Measurements from ENCODE around the gene MEGF8.

Gene MEGF8

GRCh38 chr19:42284066-42284501 lies 41.4 kb upstream of the MEGF8 start:
- H3K36me3 Mint-ChIP-seq (ENCODE audit: low read depth), result peaks cover 37% of the 10 kb centered on the region
- no peaks in the 10 kb centered on the region for H3K9me3 Mint-ChIP-seq
- no peaks in the 10 kb centered on the region for H3K27me3 Mint-ChIP-seq
- no peak for DNase-seq
- no peak overlapping the region for H3K27ac Mint-ChIP-seq
- peaks cover 25% of the 10 kb centered on the region for H3K4me1 Mint-ChIP-seq (ENCODE audit: low read depth)
- H3K4me3 Mint-ChIP-seq, result no peak overlapping the region

GRCh38 chr19:42284591-42285341 lies 40.7 kb upstream of the MEGF8 start:
- H3K36me3 Mint-ChIP-seq (ENCODE audit: low read depth), result peaks cover 41% of the 10 kb centered on the region
- H3K4me3 Mint-ChIP-seq, result peak overlapping the region; percentile 86
- no peaks in the 10 kb centered on the region for H3K9me3 Mint-ChIP-seq
- peak; percentile 55 for DNase-seq
- H3K27ac Mint-ChIP-seq, result peak overlapping the region; percentile 93
- peaks cover 18% of the 10 kb centered on the region for H3K4me1 Mint-ChIP-seq (ENCODE audit: low read depth)
- no peaks in the 10 kb centered on the region for H3K27me3 Mint-ChIP-seq

GRCh38 chr19:42285541-42285941 lies 39.9 kb upstream of the MEGF8 start:
- Mint-ChIP-seq H3K27me3 (no peaks in the 10 kb centered on the region), H3K36me3 (ENCODE audit: low read depth) (peaks cover 46% of the 10 kb centered on the region), H3K9me3 (no peaks in the 10 kb centered on the region), H3K4me1 (ENCODE audit: low read depth) (peaks cover 18% of the 10 kb centered on the region), H3K27ac (peak overlapping the region; percentile 93), H3K4me3 (peak overlapping the region; percentile 86)
- no peak for DNase-seq

DNA sequence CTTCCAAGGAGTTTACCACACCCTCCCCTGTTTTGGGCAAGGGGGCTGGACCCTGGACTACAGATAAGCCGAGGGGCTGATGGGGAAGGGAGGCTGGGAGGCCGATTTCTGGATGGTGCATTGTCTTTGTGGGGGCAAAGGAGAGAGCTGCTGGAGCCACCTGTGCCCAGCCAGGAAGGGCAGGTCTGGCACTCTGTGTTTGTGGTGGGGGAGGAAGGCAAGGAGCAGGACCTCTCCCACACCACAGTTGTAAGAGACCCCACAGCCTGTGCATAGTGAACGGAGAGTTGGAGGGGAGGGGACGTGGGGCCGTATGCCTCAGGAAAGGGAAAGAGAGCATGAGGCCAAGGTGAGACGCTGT lies 39.5 kb upstream of the MEGF8 start:
- peaks cover 49% of the 10 kb centered on the region for H3K36me3 Mint-ChIP-seq (ENCODE audit: low read depth)
- H3K27ac Mint-ChIP-seq, result peak overlapping the region; percentile 93
- H3K4me3 Mint-ChIP-seq, result peak overlapping the region; percentile 86
- no peaks in the 10 kb centered on the region for H3K27me3 Mint-ChIP-seq
- no peaks in the 10 kb centered on the region for H3K9me3 Mint-ChIP-seq
- no peak for DNase-seq
- H3K4me1 Mint-ChIP-seq (ENCODE audit: low read depth), result peaks cover 18% of the 10 kb centered on the region

GRCh38 chr19:42286349-42287016 lies 39.0 kb upstream of the MEGF8 start:
- no peak for DNase-seq
- Mint-ChIP-seq H3K4me1 (ENCODE audit: low read depth) (peaks cover 18% of the 10 kb centered on the region), H3K36me3 (ENCODE audit: low read depth) (peaks cover 54% of the 10 kb centered on the region), H3K4me3 (peak overlapping the region; percentile 86), H3K27me3 (no peaks in the 10 kb centered on the region), H3K9me3 (no peaks in the 10 kb centered on the region), H3K27ac (peak overlapping the region; percentile 93)

- no peak for DNase-seq
- H3K9me3 Mint-ChIP-seq, result no peaks in the 10 kb centered on the region
- peaks cover 61% of the 10 kb centered on the region for H3K36me3 Mint-ChIP-seq (ENCODE audit: low read depth)
- H3K27me3 Mint-ChIP-seq, result no peaks in the 10 kb centered on the region
- peaks cover 21% of the 10 kb centered on the region for H3K4me1 Mint-ChIP-seq (ENCODE audit: low read depth)
- no peak overlapping the region for H3K4me3 Mint-ChIP-seq
- H3K27ac Mint-ChIP-seq, result peak overlapping the region; percentile 44
Measured at GRCh38 chr19:42287017-42287826, 38.2 kb upstream of the MEGF8 start.

DNA sequence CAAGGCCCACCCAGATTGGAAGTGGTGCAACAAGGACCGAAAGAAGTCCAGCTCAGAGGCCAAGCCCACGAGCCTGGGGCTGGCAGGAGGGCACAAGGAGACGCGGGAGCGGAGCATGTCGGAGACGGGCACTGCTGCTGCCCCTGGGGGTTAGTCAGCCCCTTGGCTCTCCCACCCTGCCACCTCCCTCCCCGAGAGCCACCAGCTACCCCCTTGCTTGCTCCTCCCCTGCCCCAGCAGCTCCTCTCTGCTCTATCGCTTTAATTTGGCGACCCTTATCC lies 37.7 kb upstream of the MEGF8 start:
- no peak overlapping the region for H3K4me3 Mint-ChIP-seq

GRCh38 chr19:42288387-42288786 lies 37.0 kb upstream of the MEGF8 start:
- Mint-ChIP-seq H3K9me3 (no peaks in the 10 kb centered on the region), H3K4me1 (ENCODE audit: low read depth) (peaks cover 21% of the 10 kb centered on the region), H3K27ac (peak overlapping the region; percentile 20), H3K36me3 (ENCODE audit: low read depth) (peaks cover 70% of the 10 kb centered on the region), H3K27me3 (no peaks in the 10 kb centered on the region), H3K4me3 (no peak overlapping the region)
- no peak for DNase-seq

More for the DNA sequence above, 37.7 kb upstream of the MEGF8 start:
- Mint-ChIP-seq H3K4me1 (ENCODE audit: low read depth) (peaks cover 21% of the 10 kb centered on the region), H3K27ac (peak overlapping the region; percentile 44), H3K36me3 (ENCODE audit: low read depth) (peaks cover 65% of the 10 kb centered on the region), H3K27me3 (no peaks in the 10 kb centered on the region), H3K9me3 (no peaks in the 10 kb centered on the region)
- DNase-seq, result no peak

DNA sequence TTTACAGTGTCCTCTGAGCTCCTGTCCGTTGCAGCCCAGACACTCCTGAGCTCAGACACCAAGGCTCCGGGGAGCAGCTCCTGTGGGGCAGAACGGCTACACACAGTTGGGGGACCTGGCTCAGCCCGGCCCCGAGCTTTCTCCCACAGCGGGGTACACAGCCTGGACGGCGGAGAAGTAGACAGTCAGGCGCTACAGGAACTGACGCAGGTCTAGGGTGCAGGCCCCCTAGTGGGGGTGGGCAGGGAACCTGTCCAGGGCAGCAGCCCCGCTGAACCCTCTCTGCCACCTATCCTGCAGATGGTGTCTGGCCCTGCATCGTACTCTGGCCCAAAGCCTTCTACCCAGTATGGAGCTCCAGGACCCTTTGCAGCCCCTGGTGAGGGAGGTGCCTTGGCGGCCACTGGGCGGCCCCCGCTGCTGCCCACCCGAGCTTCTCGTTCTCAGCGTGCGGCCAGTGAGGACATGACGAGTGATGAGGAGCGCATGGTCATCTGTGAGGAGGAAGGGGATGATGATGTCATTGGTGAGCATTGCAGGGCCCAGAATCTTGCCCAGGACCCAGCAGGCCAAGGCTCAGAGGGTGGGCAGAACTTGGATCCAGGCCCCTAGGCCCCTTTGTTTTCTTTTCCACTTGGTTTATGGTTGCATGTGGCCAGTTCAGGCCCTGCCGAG lies 36.4 kb upstream of the MEGF8 start:
- DNase-seq, result no peak
- Mint-ChIP-seq H3K4me1 (ENCODE audit: low read depth) (peaks cover 21% of the 10 kb centered on the region), H3K4me3 (no peak overlapping the region), H3K36me3 (ENCODE audit: low read depth) (peaks cover 76% of the 10 kb centered on the region), H3K9me3 (no peaks in the 10 kb centered on the region), H3K27me3 (no peaks in the 10 kb centered on the region), H3K27ac (peak overlapping the region; percentile 22)

- H3K27ac Mint-ChIP-seq, result peak overlapping the region; percentile 5
- H3K4me1 Mint-ChIP-seq (ENCODE audit: low read depth), result peaks cover 21% of the 10 kb centered on the region
- DNase-seq, result no peak
- no peaks in the 10 kb centered on the region for H3K9me3 Mint-ChIP-seq
- H3K36me3 Mint-ChIP-seq (ENCODE audit: low read depth), result peaks cover 82% of the 10 kb centered on the region
- H3K27me3 Mint-ChIP-seq, result no peaks in the 10 kb centered on the region
- H3K4me3 Mint-ChIP-seq, result no peak overlapping the region
Measured at GRCh38 chr19:42289556-42290041, 35.8 kb upstream of the MEGF8 start.

DNA sequence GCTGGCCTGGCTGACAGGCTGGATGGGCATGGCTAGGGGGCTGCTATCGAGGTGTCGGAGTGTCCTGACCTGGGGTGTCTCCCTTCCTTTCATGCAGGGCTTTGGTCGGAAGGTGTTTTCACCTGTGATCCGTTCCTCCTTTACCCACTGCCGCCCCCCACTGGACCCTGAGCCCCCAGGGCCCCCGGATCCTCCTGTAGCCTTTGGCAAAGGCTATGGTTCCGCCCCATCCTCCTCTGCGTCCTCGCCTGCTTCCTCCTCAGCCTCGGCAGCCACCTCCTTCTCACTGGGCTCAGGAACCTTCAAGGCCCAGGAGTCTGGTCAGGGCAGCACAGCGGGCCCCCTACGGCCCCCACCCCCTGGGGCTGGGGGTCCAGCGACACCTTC lies 35.3 kb upstream of the MEGF8 start:
- Mint-ChIP-seq H3K4me1 (ENCODE audit: low read depth) (peaks cover 16% of the 10 kb centered on the region), H3K27me3 (no peaks in the 10 kb centered on the region), H3K4me3 (no peak overlapping the region), H3K9me3 (no peaks in the 10 kb centered on the region), H3K36me3 (ENCODE audit: low read depth) (peaks cover 82% of the 10 kb centered on the region), H3K27ac (no peak overlapping the region)
- no peak for DNase-seq

- peak; percentile 70 for DNase-seq
- peaks cover 88% of the 10 kb centered on the region for H3K36me3 Mint-ChIP-seq (ENCODE audit: low read depth)
- H3K27ac Mint-ChIP-seq, result peak overlapping the region; percentile 7
- peaks cover 13% of the 10 kb centered on the region for H3K4me1 Mint-ChIP-seq (ENCODE audit: low read depth)
- H3K9me3 Mint-ChIP-seq, result no peaks in the 10 kb centered on the region
- H3K4me3 Mint-ChIP-seq, result no peak overlapping the region
- H3K27me3 Mint-ChIP-seq, result no peaks in the 10 kb centered on the region
Measured at GRCh38 chr19:42290523-42291434, 34.7 kb upstream of the MEGF8 start.

- Mint-ChIP-seq H3K4me3 (no peak overlapping the region), H3K4me1 (ENCODE audit: low read depth) (peaks cover 11% of the 10 kb centered on the region), H3K27ac (peak overlapping the region; percentile 7), H3K36me3 (ENCODE audit: low read depth) (peaks cover 88% of the 10 kb centered on the region), H3K27me3 (no peaks in the 10 kb centered on the region), H3K9me3 (no peaks in the 10 kb centered on the region)
- DNase-seq, result no peak
Measured at GRCh38 chr19:42291435-42291810, 34.0 kb upstream of the MEGF8 start.

All from activated T-cell treated with anti-CD3 and anti-CD28 coated beads, Interleukin-2, amount 50 U/mL, for 24 hours (primary cell).